Activated CD8-positive, alpha-beta memory T cell treated with anti-CD3 and anti-CD28 coated beads for 4 hours (primary cell): ENCODE data around the gene CPLANE1.
"Not testable (repeated sequence)": the region's sequence is repeated elsewhere in the genome, so short reads cannot be mapped to it uniquely, and the experiment has no call there.

Experiments
- DNase-seq, 2 donors: peaks; one replicate each; pipeline ENCODE4 v3.0.0-alpha.2; 2020; ENCODE audit warnings: low read depth in 2 of 2

The CPLANE1 gene

GRCh38 chr5:37248970-37249814 lies at the start of gene CPLANE1:
CPLANE1 (minus strand) TSS chr5:37249376; CDS start chr5:37247698, 1,678 bp downstream.
- peak; percentile 3 to 11 for DNase-seq

GRCh38 chr5:37296313-37296712 lies 47.1 kb upstream of the CPLANE1 start:
- not testable (repeated sequence) for DNase-seq

- DNase-seq, result no peak
These were observed 34.1 kb upstream of the CPLANE1 start for GRCh38 chr5:37283214-37283820.

GRCh38 chr5:37275511-37275910 lies 26.3 kb upstream of the CPLANE1 start:
- no peak for DNase-seq

GRCh38 chr5:37272511-37272910 lies 23.3 kb upstream of the CPLANE1 start:
- no peak for DNase-seq

GRCh38 chr5:37268100-37268499 lies 18.9 kb upstream of the CPLANE1 start:
- not testable (repeated sequence) for DNase-seq

- DNase-seq, result no peak
These were observed 6.7 kb upstream of the CPLANE1 start for GRCh38 chr5:37255774-37256358.

- no peak for DNase-seq
These were observed 5.4 kb upstream of the CPLANE1 start for GRCh38 chr5:37254581-37254980.

- DNase-seq, result no peak
These were observed 2.5 kb upstream of the CPLANE1 start for GRCh38 chr5:37251665-37252064.

GRCh38 chr5:37249815-37250164 lies 614 bp upstream of the CPLANE1 start:
- no peak for DNase-seq

- DNase-seq, result no peak
These were observed 681 bp downstream of the CPLANE1 start for GRCh38 chr5:37248421-37248969.

GRCh38 chr5:37247496-37247895 lies 1.7 kb downstream of the CPLANE1 start:
- no peak for DNase-seq

GRCh38 chr5:37247036-37247435 lies 2.1 kb downstream of the CPLANE1 start:
- DNase-seq, result no peak

GRCh38 chr5:37234288-37234687 lies 14.9 kb downstream of the CPLANE1 start:
- no peak for DNase-seq

- no peak for DNase-seq
These were observed 22.8 kb downstream of the CPLANE1 start for GRCh38 chr5:37226377-37226776.

GRCh38 chr5:37222181-37222580 lies 27.0 kb downstream of the CPLANE1 start:
- DNase-seq, result no peak

- not testable (repeated sequence) for DNase-seq
These were observed 28.8 kb downstream of the CPLANE1 start for GRCh38 chr5:37220426-37220825.

- not testable (repeated sequence) for DNase-seq
These were observed 29.8 kb downstream of the CPLANE1 start for GRCh38 chr5:37219384-37219783.

- DNase-seq, result no peak
These were observed 31.2 kb downstream of the CPLANE1 start for GRCh38 chr5:37217976-37218375.

GRCh38 chr5:37214550-37214949 lies 34.6 kb downstream of the CPLANE1 start:
- DNase-seq, result no peak

- DNase-seq, result no peak
These were observed 37.1 kb downstream of the CPLANE1 start for GRCh38 chr5:37212096-37212495.

- no peak for DNase-seq
These were observed 37.5 kb downstream of the CPLANE1 start for GRCh38 chr5:37211661-37212060.
